Tibial nerve (tissue), 4 donors: ENCODE data around the gene MT1E.

Source experiments
- CTCF ChIP-seq, 5 experiments: fragments of 200-600 bp in 3 of 5; fragments of 450-650 bp in 2 of 5; sonication (generic) in 3 of 5; IDR thresholded peaks; one replicate each; pipeline ENCODE4 v1.5.1; 2016 to 2019; ENCODE audit warnings: antibody characterized with exemption in 5 of 5, mild to moderate bottlenecking in 3 of 5, moderate library complexity in 2 of 5
- EP300 ChIP-seq, 2 donors: sonication (generic); formaldehyde crosslinking; IDR thresholded peaks; one replicate each; pipeline ENCODE4 v1.6.1; 2017; ENCODE audit warnings: antibody characterized with exemption in 2 of 2, mild to moderate bottlenecking in 1 of 2

- TF ChIP-seq CTCF (IDR thresholded peaks at IDR 0.05) (no peak), EP300 (IDR thresholded peaks at IDR 0.05) (no peak)
Measured at GRCh38 chr16:56645311-56645710, 19.7 kb downstream of the MT1E start.
